ENCODE data around the gene TTC12. TPM values are rescaled to one million over a fixed set of nuclear protein-coding genes. Genes with fewer than 3 reads are reported as not detected.

Gene TTC12
- total and polyA plus RNA-seq, 2 donors (not counting 1 experiment from before 2014, with no cell fraction given) = 9.0 to 47.3 TPM

DNA sequence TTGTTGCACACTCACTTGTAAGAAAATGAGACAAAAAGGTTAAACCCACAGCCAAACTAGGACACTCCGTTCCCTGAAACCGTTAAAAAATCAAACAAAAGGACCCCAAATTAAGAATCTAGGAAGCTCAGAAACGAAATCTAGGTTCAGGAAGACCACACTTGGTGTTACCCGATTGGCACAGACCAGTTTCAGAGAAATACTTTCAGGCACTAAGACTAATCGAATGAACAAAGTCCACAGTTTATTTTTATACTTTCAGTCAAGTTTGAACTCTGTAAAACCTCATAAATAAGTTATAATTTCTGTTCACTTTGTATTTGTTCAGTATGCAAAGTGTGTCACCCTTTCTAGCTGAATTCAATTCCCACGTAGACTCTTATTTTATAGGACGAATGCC is 38.8 kb upstream of the TTC12 start:
- Histone ChIP-seq H2AFZ (ENCODE audit: insufficient read depth, low read depth, low read length, poor library complexity, severe bottlenecking) (no peak overlapping the region), H3K27ac (ENCODE audit: low read length in 2 of 2) (no peak overlapping the region), H3K4me3 (ENCODE audit: control extremely low read depth in 1 of 5, extremely low read depth in 1 of 5, insufficient read depth in 1 of 5, low read depth in 2 of 5, low read length in 4 of 5) (no peak overlapping the region), H3K27me3 (replicated peaks in 1 of 4; ENCODE audit: control extremely low read depth in 1 of 4, control insufficient read depth in 3 of 4, insufficient read depth in 4 of 4, low read length in 3 of 4) (no peaks in the 10 kb centered on the region), H3K9ac (ENCODE audit: low read length) (no peak overlapping the region), H4K20me1 (ENCODE audit: control insufficient read depth, insufficient read depth, low read length, poor library complexity, severe bottlenecking) (no peaks in the 10 kb centered on the region), H3K4me1 (ENCODE audit: control insufficient read depth in 2 of 2, insufficient read depth in 2 of 2, low read length in 2 of 2) (no peaks in the 10 kb centered on the region), H3K4me2 (replicated peaks; ENCODE audit: low read depth, low read length, poor library complexity, severe bottlenecking) (no peak overlapping the region), H3K36me3 (replicated peaks in 1 of 2; ENCODE audit: control extremely low read depth in 1 of 2, control insufficient read depth in 1 of 2, extremely low read depth in 1 of 2, insufficient read depth in 2 of 2, low read length in 1 of 2) (no peaks in the 10 kb centered on the region), H3K79me2 (ENCODE audit: control insufficient read depth, insufficient read depth, low read length) (no peaks in the 10 kb centered on the region), H3K9me3 (ENCODE audit: control extremely low read depth in 1 of 3, control insufficient read depth in 2 of 3, insufficient read depth in 1 of 3, low read length in 2 of 3) (no peaks in the 10 kb centered on the region)
- TF ChIP-seq, protein P1, sequence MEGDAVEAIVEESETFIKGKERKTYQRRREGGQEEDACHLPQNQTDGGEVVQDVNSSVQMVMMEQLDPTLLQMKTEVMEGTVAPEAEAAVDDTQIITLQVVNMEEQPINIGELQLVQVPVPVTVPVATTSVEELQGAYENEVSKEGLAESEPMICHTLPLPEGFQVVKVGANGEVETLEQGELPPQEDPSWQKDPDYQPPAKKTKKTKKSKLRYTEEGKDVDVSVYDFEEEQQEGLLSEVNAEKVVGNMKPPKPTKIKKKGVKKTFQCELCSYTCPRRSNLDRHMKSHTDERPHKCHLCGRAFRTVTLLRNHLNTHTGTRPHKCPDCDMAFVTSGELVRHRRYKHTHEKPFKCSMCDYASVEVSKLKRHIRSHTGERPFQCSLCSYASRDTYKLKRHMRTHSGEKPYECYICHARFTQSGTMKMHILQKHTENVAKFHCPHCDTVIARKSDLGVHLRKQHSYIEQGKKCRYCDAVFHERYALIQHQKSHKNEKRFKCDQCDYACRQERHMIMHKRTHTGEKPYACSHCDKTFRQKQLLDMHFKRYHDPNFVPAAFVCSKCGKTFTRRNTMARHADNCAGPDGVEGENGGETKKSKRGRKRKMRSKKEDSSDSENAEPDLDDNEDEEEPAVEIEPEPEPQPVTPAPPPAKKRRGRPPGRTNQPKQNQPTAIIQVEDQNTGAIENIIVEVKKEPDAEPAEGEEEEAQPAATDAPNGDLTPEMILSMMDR (IDR thresholded peaks at IDR 0.05) = no peak
- TF ChIP-seq EZH2 (IDR thresholded peaks at IDR 0.05; ENCODE audit: borderline replicate concordance, insufficient read depth, low read depth, low read length, poor library complexity, severe bottlenecking) = no peak
- intact Hi-C loops (cut with micrococcal nuclease) = no loop called here
- H3K27ac Mint-ChIP-seq = no peak overlapping the region
- peaks cover 4% of the 10 kb centered on the region for H3K27me3 Mint-ChIP-seq
- ChIA-PET POLR2A (no interaction called here), CTCF (no interaction called here)
- no peaks in the 10 kb centered on the region for H3K9me3 Mint-ChIP-seq (ENCODE audit: insufficient read depth)
- ATAC-seq (ENCODE audit: low read depth) (no peak), DNase-seq (no peak)
- WGBS (ENCODE audit: insufficient coverage) = 87% methylated on average over 4 of the region's 7 CpGs
- no peaks in the 10 kb centered on the region for H3K4me1 Mint-ChIP-seq
- no peak overlapping the region for H3K4me3 Mint-ChIP-seq

DNA sequence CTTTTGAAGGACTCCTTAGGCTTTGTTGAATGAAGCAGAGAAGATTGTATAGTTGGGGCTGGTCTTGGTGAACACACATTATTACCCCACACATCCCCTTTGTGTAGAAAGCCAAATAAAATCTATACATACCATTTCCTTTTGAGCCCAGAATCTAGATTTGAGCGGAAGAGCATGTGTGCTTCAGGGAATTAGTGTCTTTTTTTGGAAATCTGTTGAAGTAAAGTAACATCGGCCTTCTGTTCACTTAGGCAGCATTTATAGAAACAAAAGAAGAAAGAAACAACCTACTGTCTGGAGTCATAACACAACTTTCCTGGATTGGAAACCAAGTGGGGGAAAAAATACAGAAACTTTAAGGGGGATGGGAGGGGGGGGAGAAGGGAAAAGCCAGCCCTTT is 37.9 kb upstream of the TTC12 start:
- no peaks in the 10 kb centered on the region for H4K20me1 ChIP-seq (ENCODE audit: control insufficient read depth, insufficient read depth, low read length, poor library complexity, severe bottlenecking)
- Mint-ChIP-seq H3K4me1 (no peaks in the 10 kb centered on the region), H3K27ac (no peak overlapping the region), H3K9me3 (ENCODE audit: insufficient read depth) (no peaks in the 10 kb centered on the region), H3K4me3 (no peak overlapping the region), H3K27me3 (no peaks in the 10 kb centered on the region)
- intact Hi-C loops (cut with micrococcal nuclease) = no loop called here
- no peaks in the 10 kb centered on the region for H3K36me3 ChIP-seq (replicated peaks in 1 of 2; ENCODE audit: control extremely low read depth in 1 of 2, control insufficient read depth in 1 of 2, extremely low read depth in 1 of 2, insufficient read depth in 2 of 2, low read length in 1 of 2)
- ChIA-PET POLR2A (no interaction called here), CTCF (no interaction called here)
- H2AFZ ChIP-seq (ENCODE audit: insufficient read depth, low read depth, low read length, poor library complexity, severe bottlenecking) = no peak overlapping the region
- H3K4me2 ChIP-seq (replicated peaks; ENCODE audit: low read depth, low read length, poor library complexity, severe bottlenecking) = no peak overlapping the region
- ATAC-seq (ENCODE audit: low read depth) (no peak), DNase-seq (no peak)
- no peaks in the 10 kb centered on the region for H3K9me3 ChIP-seq (ENCODE audit: control extremely low read depth in 1 of 3, control insufficient read depth in 2 of 3, insufficient read depth in 1 of 3, low read length in 2 of 3)
- WGBS (ENCODE audit: insufficient coverage) = no CpG with 5 or more reads among the region's 2 CpGs
- no peaks in the 10 kb centered on the region for H3K79me2 ChIP-seq (ENCODE audit: control insufficient read depth, insufficient read depth, low read length)
- H3K4me1 ChIP-seq (ENCODE audit: control insufficient read depth in 2 of 2, insufficient read depth in 2 of 2, low read length in 2 of 2) = no peaks in the 10 kb centered on the region
- no peak overlapping the region for H3K9ac ChIP-seq (ENCODE audit: low read length)
- H3K4me3 ChIP-seq (ENCODE audit: control extremely low read depth in 1 of 5, extremely low read depth in 1 of 5, insufficient read depth in 1 of 5, low read depth in 2 of 5, low read length in 4 of 5) = no peak overlapping the region
- H3K27me3 ChIP-seq (replicated peaks in 1 of 4; ENCODE audit: control extremely low read depth in 1 of 4, control insufficient read depth in 3 of 4, insufficient read depth in 4 of 4, low read length in 3 of 4) = no peaks in the 10 kb centered on the region
- TF ChIP-seq EZH2 (IDR thresholded peaks at IDR 0.05; ENCODE audit: borderline replicate concordance, insufficient read depth, low read depth, low read length, poor library complexity, severe bottlenecking) = no peak
- TF ChIP-seq, protein P1 (IDR thresholded peaks at IDR 0.05) = no peak
- no peak overlapping the region for H3K27ac ChIP-seq (ENCODE audit: low read length in 2 of 2)

Measured in B cell (primary cell).